SK-N-SH (cell line): ENCODE measurements around the gene NAA10. TPM values are rescaled to one million over a fixed set of nuclear protein-coding genes. Genes with fewer than 3 reads are reported as not detected.

Experiments
- CTCF ChIA-PET: fragments of 300-600, 350-600 bp; formaldehyde crosslinking; extraction: SDS; loops from one replicate; lab custom pipeline; 2021; lab: Yijun Ruan, JAX
- POLR2A ChIA-PET: fragments of 350-600 bp; sonication (Branson Sonifier 250); formaldehyde crosslinking; extraction: SDS; loops from one replicate; lab custom pipeline; 2020; ENCODE audit warnings: antibody characterized with exemption, inconsistent platforms; lab: Yijun Ruan, JAX
- DNase-seq: peaks from one replicate; pipeline ENCODE4 v3.0.0; 2012
- H2AFZ ChIP-seq: fragments of 200-600 bp; sonication (generic); 2 replicates; pipeline ENCODE4 v1.8.1; 2016; ENCODE audit warnings: antibody characterized with exemption, mild to moderate bottlenecking, low read depth
- H3F3A ChIP-seq: fragments of 200-600 bp; sonication (generic); replicated peaks from 2 replicates; pipeline ENCODE3; 2016; ENCODE audit warnings: antibody characterized with exemption, mild to moderate bottlenecking; ENCODE audit not compliant: insufficient read depth
- H3K27ac ChIP-seq, 2 experiments: fragments of 200-500 bp in 1 of 2; fragments of 200-600 bp in 1 of 2; sonication (Bioruptor generic) in 1 of 2; sonication (generic), shearing (Covaris generic) in 1 of 2; 2 replicates each; pipeline versions ENCODE4 v1.5.1 to v1.6.1; 2014 to 2016; ENCODE audit warnings: low read depth in 2 of 2, inconsistent platforms in 1 of 2, low read length in 1 of 2, mild to moderate bottlenecking in 1 of 2, mixed read lengths in 1 of 2
- H3K27me3 ChIP-seq: fragments of 200-600 bp; sonication (generic), shearing (Covaris generic); 2 replicates; pipeline ENCODE4 v1.6.1; 2016; ENCODE audit warnings: mixed run types; ENCODE audit not compliant: insufficient read depth
- H3K36me3 ChIP-seq, 2 experiments: fragments of 200-500 bp in 1 of 2; fragments of 200-600 bp in 1 of 2; sonication (Bioruptor generic) in 1 of 2; sonication (generic) in 1 of 2; replicated peaks in 1 of 2; 2 replicates each; pipeline versions ENCODE3 to v1.5.1; 2014 to 2016; ENCODE audit warnings: low read length in 1 of 2, mild to moderate bottlenecking in 1 of 2; ENCODE audit not compliant: insufficient read depth in 2 of 2, control insufficient read depth in 1 of 2
- H3K4me1 ChIP-seq, 2 experiments: fragments of 200-500 bp in 1 of 2; fragments of 200-600 bp in 1 of 2; sonication (Bioruptor generic) in 1 of 2; sonication (generic), shearing (Covaris generic) in 1 of 2; 2 replicates each; pipeline versions ENCODE4 v1.5.1 to v1.6.1; 2014 to 2016; ENCODE audit warnings: low read depth in 1 of 2, low read length in 1 of 2, mixed run types in 1 of 2; ENCODE audit not compliant: insufficient read depth in 2 of 2, control insufficient read depth in 1 of 2
- H3K4me2 ChIP-seq: fragments of 200-600 bp; sonication (generic), shearing (Covaris generic); 2 replicates; pipeline ENCODE4 v1.6.1; 2017; ENCODE audit warnings: mixed run types
- H3K4me3 ChIP-seq, 2 experiments: fragments of 200-500 bp in 1 of 2; fragments of 200-600 bp in 1 of 2; sonication (Bioruptor generic) in 1 of 2; sonication (generic), shearing (Covaris generic) in 1 of 2; 2 replicates each; pipeline versions ENCODE4 v1.5.1 to v1.8.1; 2014 to 2016; ENCODE audit warnings: low read depth in 2 of 2, inconsistent platforms in 1 of 2, low read length in 1 of 2, mild to moderate bottlenecking in 1 of 2, mixed read lengths in 1 of 2, moderate library complexity in 1 of 2
- H3K79me2 ChIP-seq: fragments of 200-600 bp; sonication (generic); 2 replicates; pipeline ENCODE4 v1.8.1; 2017; ENCODE audit warnings: mild to moderate bottlenecking; ENCODE audit not compliant: insufficient read depth
- H3K9ac ChIP-seq: fragments of 200-600 bp; sonication (generic); 2 replicates; pipeline ENCODE4 v1.6.1; 2017; ENCODE audit warnings: mixed run types
- H3K9me2 ChIP-seq: fragments of 200-600 bp; sonication (generic); 2 replicates; pipeline ENCODE4 v1.6.1; 2017; ENCODE audit warnings: mixed run types
- H3K9me3 ChIP-seq: fragments of 200-600 bp; sonication (generic); 2 replicates; pipeline ENCODE4 v1.6.1; 2017; ENCODE audit warnings: mixed run types, mild to moderate bottlenecking, moderate library complexity
- H4K20me1 ChIP-seq: fragments of 200-600 bp; sonication (generic); 2 replicates; pipeline ENCODE4 v1.6.1; 2017; ENCODE audit warnings: mild to moderate bottlenecking, mixed run types; ENCODE audit not compliant: insufficient read depth
- EP300 ChIP-seq, 2 experiments: IDR thresholded peaks; 2 replicates each; pipeline versions ENCODE4 v1.4.0 to v1.6.1; 2012; ENCODE audit warnings: borderline replicate concordance in 1 of 2, low read depth in 1 of 2, low read length in 1 of 2
- FOXM1 ChIP-seq: IDR thresholded peaks from 2 replicates; pipeline ENCODE4 v1.4.0; 2012; ENCODE audit warnings: low read depth, mild to moderate bottlenecking
- GATA2 ChIP-seq: sonication (generic); formaldehyde crosslinking; IDR thresholded peaks from 2 replicates; pipeline ENCODE4 v1.5.0; 2020; ENCODE audit warnings: mild to moderate bottlenecking, missing genetic modification reagents
- IRF3 ChIP-seq: fragments of 150-350 bp; IDR thresholded peaks from 2 replicates; pipeline ENCODE4 v1.6.1; 2016; ENCODE audit warnings: mild to moderate bottlenecking, low read depth, low read length
- NFIC ChIP-seq: IDR thresholded peaks from 2 replicates; pipeline ENCODE4 v1.4.0; 2012; ENCODE audit warnings: borderline replicate concordance
- POLR2AphosphoS5 ChIP-seq: IDR thresholded peaks from 2 replicates; pipeline ENCODE4 v1.6.1; 2012; ENCODE audit warnings: low read depth, low read length
- RCOR1 ChIP-seq: fragments of 150-350 bp; IDR thresholded peaks from 2 replicates; pipeline ENCODE4 v1.6.1; 2017; ENCODE audit warnings: antibody characterized with exemption, low read length
- TAF1 ChIP-seq: IDR thresholded peaks from 2 replicates; pipeline ENCODE4 v1.6.1; 2012; ENCODE audit warnings: low read depth, mild to moderate bottlenecking, low read length, moderate library complexity, borderline replicate concordance
- WGBS: methylation state at CpG from one replicate; pipeline ENCODE4 v1.1.6; 2017; ENCODE audit warnings: low lambda C conversion rate; 5-methylcytosine and 5-hydroxymethylcytosine counted together
- polyA plus RNA-seq, 3 experiments: library from polyadenylated mRNA; depleted of rRNA; stranded (reverse); fragments of >200 nt; gene quantifications; 2 replicates each; pipeline ENCODE4 v1.2.3, GENCODE V29; 2012
- TF ChIP-seq, protein P1 (sequence below): IDR thresholded peaks from 2 replicates; pipeline ENCODE4 v1.4.0; 2012; ENCODE audit warnings: low read depth
- TF ChIP-seq, protein P2 (sequence below): IDR thresholded peaks from 2 replicates; pipeline ENCODE4 v1.4.0; 2012; ENCODE audit warnings: low read depth, borderline replicate concordance

Gene NAA10
- polyA plus RNA-seq, 1 of the 3 experiments (the other 2 are of a cell fraction), result 229 TPM

DNA sequence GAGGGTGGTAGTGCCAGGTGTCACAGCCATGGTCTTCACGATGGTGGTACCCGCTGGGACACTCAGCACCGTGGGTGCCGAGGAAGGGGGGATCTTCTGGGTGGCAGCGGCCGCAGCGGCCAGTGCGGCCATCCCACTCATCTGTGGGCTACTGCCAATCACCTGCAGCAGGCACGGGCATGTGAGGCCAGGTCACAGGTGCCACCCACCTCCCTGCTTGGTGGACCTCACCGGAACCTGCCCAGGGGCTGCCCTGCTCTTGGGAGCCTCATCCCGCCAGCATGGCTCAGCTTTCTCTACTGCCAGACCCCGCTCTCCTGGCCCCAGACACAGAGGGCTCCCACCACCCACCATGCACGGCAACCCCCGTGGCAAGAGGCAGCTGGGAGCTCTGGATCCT is 23.8 kb upstream of the NAA10 start:
- H3K9ac ChIP-seq, result no peak overlapping the region
- peaks cover 6 to 100% of the 10 kb centered on the region in 2 experiments for H3K36me3 ChIP-seq
- H2AFZ ChIP-seq, result no peak overlapping the region
- H3K27me3 ChIP-seq, result no peaks in the 10 kb centered on the region
- no peak for DNase-seq
- H3K4me3 ChIP-seq, result no peak overlapping the region
- TF ChIP-seq, protein P1, sequence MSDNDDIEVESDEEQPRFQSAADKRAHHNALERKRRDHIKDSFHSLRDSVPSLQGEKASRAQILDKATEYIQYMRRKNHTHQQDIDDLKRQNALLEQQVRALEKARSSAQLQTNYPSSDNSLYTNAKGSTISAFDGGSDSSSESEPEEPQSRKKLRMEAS, result no peak
- TF ChIP-seq NFIC (no peak), EP300 (IDR thresholded peaks at IDR 0.05; ENCODE audit: borderline replicate concordance in 1 of 2, low read depth in 1 of 2, low read length in 1 of 2) (no peak), FOXM1 (no peak), GATA2 (CRISPR knock-in tag) (no peak), TAF1 (no peak)
- TF ChIP-seq, all 33 proteins: peak for 0
- H3K9me3 ChIP-seq, result no peaks in the 10 kb centered on the region
- peaks cover 22% of the 10 kb centered on the region; the same call in 1 of the 2 replicates for H4K20me1 ChIP-seq
- peaks cover 15% of the 10 kb centered on the region; the same call in 1 of the 2 replicates for H3K79me2 ChIP-seq
- H3K4me2 ChIP-seq, result no peak overlapping the region
- H3K27ac ChIP-seq, result no peak overlapping the region
- no peaks in the 10 kb centered on the region for H3K9me2 ChIP-seq
- ChIA-PET CTCF (interaction anchor here (1.2 to 3.6 kb wide), 4 partner anchors 10 to 195 kb away, joined by 4 to 21 read pairs (median 6); partner anchors contain the start of gene PLXNB3), POLR2A (no interaction called here)
- WGBS, result 100% methylated on average over 4 of the region's 14 CpGs
- no peaks in the 10 kb centered on the region for H3F3A ChIP-seq
- H3K4me1 ChIP-seq, result no peaks in the 10 kb centered on the region; a peak in 1 of 4 replicates

DNA sequence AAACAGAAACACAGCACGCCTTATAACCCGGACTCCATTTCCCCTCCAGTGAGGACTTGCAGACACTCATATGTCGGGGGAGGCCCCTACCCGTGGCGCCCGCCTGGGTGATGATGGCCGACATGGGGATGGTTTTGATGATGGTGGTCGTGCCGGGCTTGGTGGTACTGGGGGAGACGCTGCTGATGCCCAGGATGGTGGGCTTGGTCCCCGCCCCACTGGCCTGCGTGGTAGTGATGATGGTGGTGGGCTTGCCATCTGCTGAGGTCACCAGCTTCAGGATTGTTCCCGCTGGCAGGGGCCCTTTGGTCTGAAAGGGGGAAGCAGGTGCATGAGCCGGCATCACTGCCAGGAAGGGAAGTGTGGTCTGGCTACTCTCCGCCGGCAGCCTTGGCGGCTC is 22.4 kb upstream of the NAA10 start:
- H3K27ac ChIP-seq, result no peak overlapping the region
- TF ChIP-seq IRF3, result no peak
- TF ChIP-seq, protein P2, sequence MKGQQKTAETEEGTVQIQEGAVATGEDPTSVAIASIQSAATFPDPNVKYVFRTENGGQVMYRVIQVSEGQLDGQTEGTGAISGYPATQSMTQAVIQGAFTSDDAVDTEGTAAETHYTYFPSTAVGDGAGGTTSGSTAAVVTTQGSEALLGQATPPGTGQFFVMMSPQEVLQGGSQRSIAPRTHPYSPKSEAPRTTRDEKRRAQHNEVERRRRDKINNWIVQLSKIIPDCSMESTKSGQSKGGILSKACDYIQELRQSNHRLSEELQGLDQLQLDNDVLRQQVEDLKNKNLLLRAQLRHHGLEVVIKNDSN, result no peak
- TF ChIP-seq RCOR1, result no peak
- TF ChIP-seq POLR2AphosphoS5, result no peak
- TF ChIP-seq, all 33 proteins: peak for 0
- Histone ChIP-seq H2AFZ (no peak overlapping the region), H3K4me1 (no peaks in the 10 kb centered on the region; a peak in 1 of 4 replicates), H3K9me2 (no peaks in the 10 kb centered on the region), H3K4me2 (no peak overlapping the region), H4K20me1 (peaks cover 16% of the 10 kb centered on the region), H3K4me3 (no peak overlapping the region), H3K27me3 (no peaks in the 10 kb centered on the region), H3F3A (no peaks in the 10 kb centered on the region), H3K9ac (no peak overlapping the region), H3K36me3 (peaks cover 15 to 98% of the 10 kb centered on the region in 2 experiments), H3K79me2 (0 out of 2 replicates have a peak, but pooled peaks cover 3% of the 10 kb centered on the region), H3K9me3 (no peaks in the 10 kb centered on the region)
- ChIA-PET CTCF (interaction anchor here (2.5 to 3.6 kb wide), 2 partner anchors 10 to 11 kb away, joined by 7 to 21 read pairs; no protein-coding TSS in a partner anchor), POLR2A (no interaction called here)
- 93% methylated on average over 11 of the region's 17 CpGs for WGBS
- no peak for DNase-seq
